Urinary bladder (tissue), 4 donors: ENCODE data around the gene TTC7B. TPM values are rescaled to one million over a fixed set of nuclear protein-coding genes. Genes with fewer than 3 reads are reported as not detected.

Experiments used
- DNase-seq: peaks from one replicate; pipeline ENCODE4 v3.0.0-alpha.2; 2015; ENCODE audit errors: extremely low spot score
- H3K27ac ChIP-seq: one replicate; pipeline ENCODE4 v1.5.1; 2013; ENCODE audit warnings: low read depth, mild to moderate bottlenecking, moderate library complexity
- H3K36me3 ChIP-seq: one replicate; pipeline ENCODE4 v1.6.1; 2013; ENCODE audit warnings: mild to moderate bottlenecking, moderate library complexity; ENCODE audit not compliant: insufficient read depth
- H3K4me1 ChIP-seq: one replicate; pipeline ENCODE4 v1.6.1; 2013; ENCODE audit warnings: mild to moderate bottlenecking, moderate library complexity; ENCODE audit not compliant: insufficient read depth
- H3K4me3 ChIP-seq: one replicate; pipeline ENCODE4 v1.5.1; 2013; ENCODE audit warnings: low read depth, low read length
- WGBS: extraction: QIAGEN DNeasy Blood & Tissue Kit; methylation state at CpG from one replicate; pipeline ENCODE4 v1.1.7; 2013; 5-methylcytosine and 5-hydroxymethylcytosine counted together
- polyA plus RNA-seq: library from polyadenylated mRNA; stranded (reverse); fragments of 200-250 nt; gene quantifications from one replicate; pipeline ENCODE4 v1.2.3, GENCODE V29; 2013
- total RNA-seq: library from RNA; depleted of rRNA; stranded (reverse); fragments of >200 nt; gene quantifications from one replicate; pipeline ENCODE4 v1.2.3, GENCODE V29; 2014
- donor health status: healthy with polysubstance abuse.
- donor health status: healthy.

The TTC7B gene
- total and polyA plus RNA-seq, 2 donors, result 20.0 to 48.9 TPM

DNA sequence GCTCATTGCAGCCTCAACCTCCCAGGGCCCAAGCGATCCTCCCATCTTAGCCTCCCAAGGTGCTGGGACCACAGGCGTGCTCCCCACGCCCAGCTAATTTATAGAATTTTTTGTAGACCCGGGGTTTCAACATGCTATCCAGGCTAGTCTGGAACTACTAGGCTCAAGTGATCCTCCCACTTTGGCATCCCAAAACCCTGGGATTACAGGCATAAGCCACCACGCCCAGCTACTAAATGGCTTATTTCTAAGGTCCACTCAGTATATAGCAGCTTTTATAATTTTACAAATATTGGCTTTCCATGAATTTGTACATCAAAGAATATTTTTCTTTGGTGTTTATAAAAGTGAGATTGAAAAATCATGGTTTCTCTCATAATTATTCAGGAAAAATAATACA, 167.8 kb downstream of the TTC7B start:
- Histone ChIP-seq H3K4me1 (no peaks in the 10 kb centered on the region), H3K36me3 (no peaks in the 10 kb centered on the region), H3K27ac (no peak overlapping the region), H3K4me3 (no peak overlapping the region)
- no peak for DNase-seq
- WGBS, result 88% methylated on average over 5 of the region's 5 CpGs

DNA sequence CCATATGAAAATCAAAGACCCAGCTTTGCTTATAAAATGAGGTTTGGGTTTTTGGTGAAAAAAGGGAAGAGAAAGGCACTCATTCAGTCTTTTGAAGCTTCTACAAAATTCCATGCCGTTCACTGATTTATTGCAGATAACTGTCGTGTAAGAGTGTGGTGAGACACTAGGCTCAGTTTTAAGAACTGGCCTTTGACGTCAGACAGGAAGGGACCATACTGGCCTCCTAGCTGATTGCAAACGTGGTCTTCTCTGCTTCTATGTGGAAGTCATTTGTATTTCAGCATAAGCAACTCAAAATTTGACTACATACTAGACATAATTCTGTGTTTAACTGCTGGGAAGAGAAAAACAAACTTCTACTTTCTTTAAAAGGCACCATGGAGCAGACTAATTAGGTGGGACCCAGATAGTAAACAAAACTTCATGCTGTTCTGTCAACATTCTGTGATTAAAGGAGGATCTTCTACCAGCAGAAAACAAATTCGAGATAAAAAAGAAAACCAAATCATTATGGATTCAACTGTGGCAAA, 168.7 kb downstream of the TTC7B start:
- Histone ChIP-seq H3K27ac (no peak overlapping the region), H3K4me1 (no peaks in the 10 kb centered on the region), H3K4me3 (no peak overlapping the region), H3K36me3 (no peaks in the 10 kb centered on the region)
- 60% methylated on average over 5 of the region's 5 CpGs for WGBS
- DNase-seq, result no peak

DNA sequence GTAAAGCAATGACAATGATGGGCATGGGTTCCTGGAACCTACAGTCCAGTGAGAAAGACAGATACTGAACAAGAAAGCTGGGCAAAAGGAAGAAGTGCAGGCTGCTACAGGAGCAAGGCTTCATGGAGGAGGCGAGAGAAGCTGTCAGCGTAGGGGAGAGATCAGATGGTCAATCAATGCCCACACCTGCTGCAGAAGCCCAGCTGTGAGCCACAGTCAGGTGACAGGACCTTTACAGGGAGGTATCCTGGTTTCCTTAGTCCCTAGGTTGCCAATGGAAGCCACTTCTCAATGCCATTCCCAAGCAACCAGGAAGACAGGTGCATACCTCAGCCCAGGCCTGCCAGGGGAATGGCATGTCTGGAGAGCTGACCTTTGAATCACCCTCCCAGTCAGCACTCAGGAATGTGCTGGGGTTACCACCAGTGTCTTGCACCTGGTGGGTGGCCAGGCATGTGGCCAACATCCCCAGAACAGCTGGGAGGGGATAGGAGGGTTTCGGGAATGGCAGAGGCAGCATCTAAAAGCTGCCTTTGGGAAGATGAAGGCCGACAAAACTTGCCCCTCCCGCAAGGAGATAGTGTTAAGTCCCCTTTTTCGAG, 170.3 kb downstream of the TTC7B start:
- 95% methylated on average over 6 of the region's 6 CpGs for WGBS

DNA sequence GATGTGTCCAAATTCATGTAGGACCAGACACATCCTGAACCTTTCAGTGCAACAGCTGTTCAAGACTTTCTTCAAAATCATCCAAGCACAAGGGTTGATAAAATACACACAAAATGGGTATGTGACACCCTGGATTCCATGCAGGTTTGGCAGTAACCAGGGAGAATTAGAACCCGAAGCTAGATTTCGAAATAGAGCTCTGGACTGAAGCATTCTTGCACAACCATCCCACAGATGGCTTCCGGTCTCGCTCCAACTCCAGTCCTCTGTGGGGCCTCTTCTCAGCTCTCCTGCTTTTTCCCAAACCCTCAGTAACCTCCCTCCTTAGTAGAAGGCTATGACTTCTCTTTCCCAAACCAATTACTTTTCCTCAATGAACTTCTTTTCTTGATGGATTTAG, 171.3 kb downstream of the TTC7B start:
- H3K36me3 ChIP-seq, result no peaks in the 10 kb centered on the region
- H3K4me1 ChIP-seq, result no peaks in the 10 kb centered on the region
- 76% methylated on average over 4 of the region's 4 CpGs for WGBS
- no peak for DNase-seq
- H3K4me3 ChIP-seq, result no peak overlapping the region
- H3K27ac ChIP-seq, result no peak overlapping the region

More for the DNA sequence above, 170.3 kb downstream of the TTC7B start:
- H3K4me1 ChIP-seq, result no peaks in the 10 kb centered on the region
- no peak overlapping the region for H3K27ac ChIP-seq
- no peak for DNase-seq
- no peak overlapping the region for H3K4me3 ChIP-seq
- no peaks in the 10 kb centered on the region for H3K36me3 ChIP-seq

DNA sequence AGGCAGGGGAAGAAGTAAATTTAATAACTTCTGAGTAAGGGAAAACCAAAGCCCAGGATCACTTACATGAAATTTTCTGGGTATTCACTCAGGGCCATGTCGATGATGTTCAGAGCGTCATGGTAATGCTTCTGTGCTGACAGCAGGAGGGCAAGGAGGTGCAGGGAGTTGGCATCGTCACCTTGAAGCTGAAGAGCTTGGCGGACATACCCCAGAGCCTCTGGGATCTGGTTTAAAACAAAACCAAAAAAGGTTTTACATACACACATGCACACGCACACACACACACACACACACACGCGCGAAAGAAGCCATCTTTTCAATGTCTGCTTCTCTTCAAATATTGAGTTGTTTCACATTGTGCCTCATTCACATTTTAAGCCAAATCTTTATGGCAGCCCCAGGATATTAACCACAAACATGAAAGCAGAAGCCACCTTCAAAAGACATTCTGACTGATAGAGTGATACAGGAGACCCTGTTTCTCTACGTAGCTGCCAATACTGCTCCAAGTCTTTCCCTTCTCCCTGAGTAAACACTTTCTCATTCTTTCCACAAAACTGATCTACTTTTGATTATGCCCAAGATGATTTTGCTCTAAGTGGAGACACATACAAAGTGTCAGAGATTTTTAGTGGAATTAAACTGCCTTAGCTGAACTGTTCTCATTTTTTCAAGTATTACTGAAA, 172.1 kb downstream of the TTC7B start:
- no peak overlapping the region for H3K4me3 ChIP-seq
- H3K36me3 ChIP-seq, result no peaks in the 10 kb centered on the region
- no peak for DNase-seq
- H3K4me1 ChIP-seq, result no peaks in the 10 kb centered on the region
- WGBS, result 53% methylated on average over 9 of the region's 9 CpGs
- no peak overlapping the region for H3K27ac ChIP-seq

DNA sequence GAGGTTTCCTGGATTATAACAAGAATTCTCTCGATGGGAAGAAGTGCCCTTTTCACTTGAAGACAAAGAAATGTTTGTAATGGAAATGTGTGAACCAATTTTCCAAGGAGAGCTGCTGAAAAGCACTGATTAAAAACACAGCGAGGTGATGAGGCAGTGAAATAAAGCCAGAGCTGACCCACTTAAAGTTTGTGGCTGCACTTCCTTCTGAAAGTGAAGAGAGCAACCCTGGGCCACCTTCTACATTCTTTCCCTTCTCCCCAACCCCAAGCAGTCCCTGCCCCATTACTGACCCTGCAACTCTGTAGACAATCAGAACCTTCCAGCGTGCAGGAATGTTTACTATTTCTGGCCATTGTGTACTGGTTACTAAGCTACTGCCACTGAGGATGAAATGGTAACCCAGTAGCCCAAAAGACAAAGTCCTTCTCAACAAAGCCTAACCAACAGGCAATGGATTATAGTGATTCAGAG, 173.9 kb downstream of the TTC7B start:
- Histone ChIP-seq H3K36me3 (no peaks in the 10 kb centered on the region), H3K27ac (no peak overlapping the region), H3K4me1 (no peaks in the 10 kb centered on the region), H3K4me3 (no peak overlapping the region)
- DNase-seq, result no peak
- WGBS, result 20% methylated on average over 3 of the region's 3 CpGs

DNA sequence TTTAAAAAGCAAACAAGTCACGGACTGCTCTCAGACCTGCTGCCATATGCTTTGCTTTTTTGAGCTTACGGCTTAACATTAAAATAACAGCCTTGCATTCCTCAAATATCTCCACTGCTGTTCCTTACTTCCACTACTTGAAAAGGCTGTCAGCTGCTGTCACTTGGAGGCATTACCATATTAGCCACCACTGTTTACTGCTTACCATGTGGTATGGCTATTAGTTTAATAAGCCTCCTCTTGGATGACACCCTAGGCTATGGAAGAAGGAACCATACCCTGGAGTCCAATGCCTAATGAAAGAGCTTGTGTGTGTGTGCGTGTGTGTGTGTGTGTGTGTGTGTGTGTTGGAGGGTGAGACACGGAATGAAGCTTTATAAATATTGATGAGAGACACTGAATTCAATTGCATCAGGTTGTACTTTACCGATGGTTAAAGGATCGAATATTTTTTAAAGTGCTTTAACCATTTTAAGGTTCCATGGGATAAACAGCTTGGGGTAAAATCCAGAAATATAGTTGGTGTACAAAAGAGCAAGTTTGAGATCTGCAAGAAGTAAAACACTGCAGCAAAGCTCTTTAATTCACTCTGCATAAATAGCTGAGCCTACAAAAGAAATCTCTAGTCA, 174.5 kb downstream of the TTC7B start:
- Histone ChIP-seq H3K27ac (no peak overlapping the region), H3K4me1 (no peaks in the 10 kb centered on the region), H3K36me3 (no peaks in the 10 kb centered on the region), H3K4me3 (no peak overlapping the region)
- no peak for DNase-seq
- 50% methylated on average over 6 of the region's 6 CpGs for WGBS

DNA sequence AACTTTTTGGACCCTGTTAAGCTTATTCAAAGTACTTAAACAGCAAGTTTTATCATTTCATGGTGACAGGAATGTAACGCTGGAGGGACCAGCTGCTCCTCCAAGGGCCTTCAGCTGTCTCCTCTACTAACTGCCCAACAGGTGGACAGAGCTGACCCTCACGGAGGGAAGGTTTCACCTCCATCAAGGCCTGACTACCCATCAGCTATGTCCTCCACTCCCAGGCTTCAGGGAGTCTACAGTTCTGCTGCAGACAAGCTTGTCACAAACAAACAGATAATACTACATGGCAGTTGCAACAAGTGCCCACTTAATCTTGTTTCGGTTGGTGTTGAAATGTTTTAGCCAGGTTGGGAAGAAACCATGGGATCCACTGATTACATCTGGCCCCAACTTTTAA, 175.1 kb downstream of the TTC7B start:
- WGBS, result 68% methylated on average over 3 of the region's 3 CpGs
- Histone ChIP-seq H3K27ac (no peak overlapping the region), H3K4me1 (no peaks in the 10 kb centered on the region), H3K36me3 (no peaks in the 10 kb centered on the region), H3K4me3 (no peak overlapping the region)
- DNase-seq, result no peak

DNA sequence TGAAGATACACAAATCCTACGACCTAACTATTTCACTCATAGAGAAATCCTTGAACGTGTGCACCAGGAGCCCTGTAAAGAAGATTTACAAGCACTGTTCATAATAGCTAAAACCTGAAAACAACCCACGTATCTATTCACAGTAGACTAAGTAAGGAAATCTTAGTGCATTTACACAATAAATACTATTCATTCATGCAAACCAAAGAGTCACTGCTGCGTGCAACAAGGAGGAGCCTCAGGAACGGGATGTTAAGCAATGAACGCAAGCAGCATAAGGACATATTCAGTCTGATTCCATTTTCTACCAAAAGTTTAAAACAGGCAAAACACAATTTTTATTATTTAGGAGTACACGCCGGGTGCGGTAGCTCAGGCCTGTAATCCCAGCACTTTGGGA, 176.6 kb downstream of the TTC7B start:
- WGBS, result 92% methylated on average over 9 of the region's 9 CpGs
- Histone ChIP-seq H3K4me1 (no peaks in the 10 kb centered on the region), H3K4me3 (no peak overlapping the region), H3K27ac (no peak overlapping the region), H3K36me3 (no peaks in the 10 kb centered on the region)
- DNase-seq, result no peak

DNA sequence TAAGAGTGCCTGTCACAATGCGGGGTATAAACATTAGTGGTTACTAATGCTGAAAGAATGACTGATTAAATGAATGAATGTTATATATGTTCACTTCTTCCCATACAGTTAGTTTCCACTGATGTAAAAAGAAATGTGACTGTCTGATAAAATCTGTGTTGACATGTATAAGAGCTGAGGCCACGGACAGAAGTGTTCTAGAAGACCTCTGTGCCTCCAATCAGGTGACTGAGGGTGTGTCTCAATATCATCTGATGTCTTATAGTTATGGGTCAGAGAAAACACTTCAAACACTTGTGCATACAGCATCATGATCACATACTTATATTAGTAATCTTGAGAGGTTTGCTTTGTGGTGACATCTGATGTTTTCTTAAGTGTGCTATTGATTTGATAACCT, 183.4 kb downstream of the TTC7B start:
- H3K36me3 ChIP-seq, result no peaks in the 10 kb centered on the region
- no peak overlapping the region for H3K4me3 ChIP-seq
- WGBS, result 83% methylated on average over 2 of the region's 2 CpGs
- no peaks in the 10 kb centered on the region for H3K4me1 ChIP-seq
- DNase-seq, result no peak
- H3K27ac ChIP-seq, result no peak overlapping the region

DNA sequence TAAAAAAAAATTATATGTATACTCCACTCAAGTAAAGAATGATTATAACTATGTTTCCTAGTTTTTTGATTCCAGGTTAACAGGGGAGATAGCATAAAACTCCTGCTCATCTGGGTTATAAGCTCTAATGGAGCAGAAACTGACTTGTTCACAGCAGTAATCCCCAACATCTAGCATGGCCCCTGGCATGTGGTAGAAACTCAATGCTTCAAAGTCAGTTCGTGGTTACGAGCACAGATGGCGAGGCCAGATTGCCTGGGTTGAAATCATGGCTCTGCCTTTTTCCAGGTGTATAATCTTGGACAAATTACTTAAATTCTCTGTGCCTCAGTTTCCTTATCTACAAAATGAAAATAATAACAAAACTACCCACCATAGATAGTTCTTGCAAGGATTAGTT, 183.8 kb downstream of the TTC7B start:
- no peak for DNase-seq
- no peaks in the 10 kb centered on the region for H3K4me1 ChIP-seq
- H3K4me3 ChIP-seq, result no peak overlapping the region
- no peaks in the 10 kb centered on the region for H3K36me3 ChIP-seq
- H3K27ac ChIP-seq, result no peak overlapping the region
- 93% methylated on average over 3 of the region's 3 CpGs for WGBS

DNA sequence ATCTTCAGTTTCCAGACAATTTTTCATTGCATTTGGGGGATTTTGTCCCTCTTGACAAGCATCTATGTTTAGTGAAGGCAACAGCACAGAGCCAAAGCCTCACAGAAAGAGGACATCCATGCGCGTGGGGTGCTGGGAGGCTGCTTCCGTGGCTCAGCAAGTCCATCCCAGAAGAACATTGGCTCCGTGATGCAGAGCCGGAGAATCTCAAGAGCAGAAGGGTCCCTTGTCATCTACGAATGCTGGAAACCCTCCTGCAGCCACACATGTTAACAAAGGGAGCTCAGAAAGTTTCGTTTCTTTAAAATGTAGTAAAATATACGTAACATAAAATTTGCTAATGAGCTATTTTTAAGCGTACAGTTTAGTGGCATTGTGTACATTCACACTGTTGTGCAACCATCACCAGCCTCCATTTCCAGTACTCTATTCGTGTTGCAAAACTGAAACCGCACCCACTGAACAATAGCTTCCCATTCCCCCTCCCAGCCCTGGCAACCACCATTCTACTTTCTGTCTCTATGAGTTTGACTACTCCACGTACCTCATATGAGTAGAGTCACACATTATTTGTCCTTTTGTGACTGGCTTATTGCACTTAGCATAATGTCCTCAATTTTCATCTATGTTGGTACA, 185.9 kb downstream of the TTC7B start:
- Histone ChIP-seq H3K36me3 (no peaks in the 10 kb centered on the region), H3K4me1 (no peaks in the 10 kb centered on the region), H3K4me3 (no peak overlapping the region), H3K27ac (no peak overlapping the region)
- WGBS, result 88% methylated on average over 12 of the region's 12 CpGs
- no peak for DNase-seq

DNA sequence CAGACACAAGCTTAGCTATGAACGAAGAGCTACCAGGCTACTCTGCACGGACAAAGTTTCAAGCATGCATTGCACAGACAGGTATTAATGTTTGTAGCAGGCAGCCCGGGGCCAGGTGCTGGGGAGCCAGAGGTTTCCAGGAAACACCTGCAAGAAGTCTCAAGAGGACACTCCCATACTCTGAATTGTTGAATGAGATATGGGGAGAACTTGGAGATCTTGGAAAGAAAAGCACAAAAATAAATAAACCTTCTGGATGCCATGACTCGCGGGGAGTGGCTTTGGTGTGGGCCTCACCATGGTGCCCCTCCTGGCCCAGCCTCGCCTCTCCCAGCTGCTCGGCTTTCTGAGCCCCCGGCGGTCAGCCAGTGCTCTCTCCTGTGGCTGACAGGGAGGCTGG, 186.8 kb downstream of the TTC7B start:
- H3K36me3 ChIP-seq, result no peaks in the 10 kb centered on the region
- no peak overlapping the region for H3K27ac ChIP-seq
- 81% methylated on average over 9 of the region's 9 CpGs for WGBS
- H3K4me3 ChIP-seq, result no peak overlapping the region
- H3K4me1 ChIP-seq, result no peaks in the 10 kb centered on the region
- no peak for DNase-seq

DNA sequence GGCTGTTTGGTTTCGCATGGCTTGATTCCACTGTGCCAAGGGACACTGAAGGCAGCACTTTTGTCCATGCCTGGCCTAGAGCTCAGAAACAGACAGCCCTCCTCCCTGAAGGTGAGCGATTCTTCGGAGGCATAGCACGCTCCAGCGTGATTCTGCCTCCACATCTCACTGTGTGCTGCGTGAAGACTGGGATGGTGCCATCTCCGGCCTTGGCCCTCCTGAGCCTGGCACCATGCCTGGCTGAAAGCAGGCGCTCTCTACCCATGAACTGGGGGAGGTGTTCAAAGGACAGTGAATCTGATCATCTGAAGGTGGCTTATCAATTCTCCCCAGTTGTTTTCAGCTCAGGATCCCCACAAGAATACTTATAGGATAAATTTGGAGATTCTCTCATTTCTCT, 187.4 kb downstream of the TTC7B start:
- Histone ChIP-seq H3K4me1 (no peaks in the 10 kb centered on the region), H3K4me3 (no peak overlapping the region), H3K27ac (no peak overlapping the region), H3K36me3 (no peaks in the 10 kb centered on the region)
- 84% methylated on average over 8 of the region's 8 CpGs for WGBS
- no peak for DNase-seq
